SK-N-SH (cell line): ENCODE results near the gene CYP20A1. TPM values are rescaled to one million over a fixed set of nuclear protein-coding genes. Genes with fewer than 3 reads are reported as not detected.
"Not testable (repeated sequence)": the region's sequence is repeated elsewhere in the genome, so short reads cannot be mapped to it uniquely, and the experiment has no call there.

Source experiments
- CTCF ChIA-PET: fragments of 300-600, 350-600 bp; formaldehyde crosslinking; extraction: SDS; loops from one replicate; lab custom pipeline; 2021; lab: Yijun Ruan, JAX
- POLR2A ChIA-PET: fragments of 350-600 bp; sonication (Branson Sonifier 250); formaldehyde crosslinking; extraction: SDS; loops from one replicate; lab custom pipeline; 2020; ENCODE audit warnings: antibody characterized with exemption, inconsistent platforms; lab: Yijun Ruan, JAX
- DNase-seq: peaks from one replicate; pipeline ENCODE4 v3.0.0; 2012
- H2AFZ ChIP-seq: fragments of 200-600 bp; sonication (generic); 2 replicates; pipeline ENCODE4 v1.8.1; 2016; ENCODE audit warnings: antibody characterized with exemption, mild to moderate bottlenecking, low read depth
- H3F3A ChIP-seq: fragments of 200-600 bp; sonication (generic); replicated peaks from 2 replicates; pipeline ENCODE3; 2016; ENCODE audit warnings: antibody characterized with exemption, mild to moderate bottlenecking; ENCODE audit not compliant: insufficient read depth
- H3K27ac ChIP-seq, 2 experiments: fragments of 200-500 bp in 1 of 2; fragments of 200-600 bp in 1 of 2; sonication (Bioruptor generic) in 1 of 2; sonication (generic), shearing (Covaris generic) in 1 of 2; 2 replicates each; pipeline versions ENCODE4 v1.5.1 to v1.6.1; 2014 to 2016; ENCODE audit warnings: low read depth in 2 of 2, inconsistent platforms in 1 of 2, low read length in 1 of 2, mild to moderate bottlenecking in 1 of 2, mixed read lengths in 1 of 2
- H3K27me3 ChIP-seq: fragments of 200-600 bp; sonication (generic), shearing (Covaris generic); 2 replicates; pipeline ENCODE4 v1.6.1; 2016; ENCODE audit warnings: mixed run types; ENCODE audit not compliant: insufficient read depth
- H3K36me3 ChIP-seq, 2 experiments: fragments of 200-500 bp in 1 of 2; fragments of 200-600 bp in 1 of 2; sonication (Bioruptor generic) in 1 of 2; sonication (generic) in 1 of 2; replicated peaks in 1 of 2; 2 replicates each; pipeline versions ENCODE3 to v1.5.1; 2014 to 2016; ENCODE audit warnings: low read length in 1 of 2, mild to moderate bottlenecking in 1 of 2; ENCODE audit not compliant: insufficient read depth in 2 of 2, control insufficient read depth in 1 of 2
- H3K4me1 ChIP-seq, 2 experiments: fragments of 200-500 bp in 1 of 2; fragments of 200-600 bp in 1 of 2; sonication (Bioruptor generic) in 1 of 2; sonication (generic), shearing (Covaris generic) in 1 of 2; 2 replicates each; pipeline versions ENCODE4 v1.5.1 to v1.6.1; 2014 to 2016; ENCODE audit warnings: low read depth in 1 of 2, low read length in 1 of 2, mixed run types in 1 of 2; ENCODE audit not compliant: insufficient read depth in 2 of 2, control insufficient read depth in 1 of 2
- H3K4me2 ChIP-seq: fragments of 200-600 bp; sonication (generic), shearing (Covaris generic); 2 replicates; pipeline ENCODE4 v1.6.1; 2017; ENCODE audit warnings: mixed run types
- H3K4me3 ChIP-seq, 2 experiments: fragments of 200-500 bp in 1 of 2; fragments of 200-600 bp in 1 of 2; sonication (Bioruptor generic) in 1 of 2; sonication (generic), shearing (Covaris generic) in 1 of 2; 2 replicates each; pipeline versions ENCODE4 v1.5.1 to v1.8.1; 2014 to 2016; ENCODE audit warnings: low read depth in 2 of 2, inconsistent platforms in 1 of 2, low read length in 1 of 2, mild to moderate bottlenecking in 1 of 2, mixed read lengths in 1 of 2, moderate library complexity in 1 of 2
- H3K79me2 ChIP-seq: fragments of 200-600 bp; sonication (generic); 2 replicates; pipeline ENCODE4 v1.8.1; 2017; ENCODE audit warnings: mild to moderate bottlenecking; ENCODE audit not compliant: insufficient read depth
- H3K9ac ChIP-seq: fragments of 200-600 bp; sonication (generic); 2 replicates; pipeline ENCODE4 v1.6.1; 2017; ENCODE audit warnings: mixed run types
- H3K9me2 ChIP-seq: fragments of 200-600 bp; sonication (generic); 2 replicates; pipeline ENCODE4 v1.6.1; 2017; ENCODE audit warnings: mixed run types
- H3K9me3 ChIP-seq: fragments of 200-600 bp; sonication (generic); 2 replicates; pipeline ENCODE4 v1.6.1; 2017; ENCODE audit warnings: mixed run types, mild to moderate bottlenecking, moderate library complexity
- H4K20me1 ChIP-seq: fragments of 200-600 bp; sonication (generic); 2 replicates; pipeline ENCODE4 v1.6.1; 2017; ENCODE audit warnings: mild to moderate bottlenecking, mixed run types; ENCODE audit not compliant: insufficient read depth
- EP300 ChIP-seq, 2 experiments: IDR thresholded peaks; 2 replicates each; pipeline versions ENCODE4 v1.4.0 to v1.6.1; 2012; ENCODE audit warnings: borderline replicate concordance in 1 of 2, low read depth in 1 of 2, low read length in 1 of 2
- FOXJ3 ChIP-seq: sonication (generic); formaldehyde crosslinking; IDR thresholded peaks from 2 replicates; pipeline ENCODE4 v1.5.1; 2020; ENCODE audit warnings: mild to moderate bottlenecking, missing genetic modification reagents
- GATA2 ChIP-seq: sonication (generic); formaldehyde crosslinking; IDR thresholded peaks from 2 replicates; pipeline ENCODE4 v1.5.0; 2020; ENCODE audit warnings: mild to moderate bottlenecking, missing genetic modification reagents
- MEF2A ChIP-seq: IDR thresholded peaks from 2 replicates; pipeline ENCODE4 v1.4.0; 2012; ENCODE audit warnings: low read depth, borderline replicate concordance
- RAD21 ChIP-seq: IDR thresholded peaks from 2 replicates; pipeline ENCODE4 v1.6.1; 2012; ENCODE audit warnings: mild to moderate bottlenecking, low read length
- RFX5 ChIP-seq: IDR thresholded peaks from 2 replicates; pipeline ENCODE4 v1.6.1; 2012; ENCODE audit warnings: mild to moderate bottlenecking, improper control_type of control experiment, low read length
- SMC3 ChIP-seq: IDR thresholded peaks from 2 replicates; pipeline ENCODE4 v1.6.1; 2012; ENCODE audit warnings: low read depth, low read length, improper control_type of control experiment
- TAF1 ChIP-seq: IDR thresholded peaks from 2 replicates; pipeline ENCODE4 v1.6.1; 2012; ENCODE audit warnings: low read depth, mild to moderate bottlenecking, low read length, moderate library complexity, borderline replicate concordance
- TCF12 ChIP-seq: IDR thresholded peaks from 2 replicates; pipeline ENCODE4 v1.4.0; 2012
- TEAD4 ChIP-seq: IDR thresholded peaks from 2 replicates; pipeline ENCODE4 v1.4.0; 2012; ENCODE audit warnings: mild to moderate bottlenecking, borderline replicate concordance; ENCODE audit not compliant: insufficient read depth
- WGBS: methylation state at CpG from one replicate; pipeline ENCODE4 v1.1.6; 2017; ENCODE audit warnings: low lambda C conversion rate; 5-methylcytosine and 5-hydroxymethylcytosine counted together
- polyA plus RNA-seq, 3 experiments: library from polyadenylated mRNA; depleted of rRNA; stranded (reverse); fragments of >200 nt; gene quantifications; 2 replicates each; pipeline ENCODE4 v1.2.3, GENCODE V29; 2012
- TF ChIP-seq, protein P1 (sequence below): fragments of 200-600 bp; sonication (generic); IDR thresholded peaks from 2 replicates; pipeline ENCODE4 v1.6.1; 2017; ENCODE audit warnings: antibody characterized with exemption, mild to moderate bottlenecking, moderate library complexity
- TF ChIP-seq, protein P2 (sequence below): fragments of 150-350 bp; IDR thresholded peaks from 2 replicates; pipeline ENCODE4 v1.6.1; 2017; ENCODE audit warnings: antibody characterized with exemption, low read length, low read depth, borderline replicate concordance
- TF ChIP-seq, protein P3 (sequence below): IDR thresholded peaks from 2 replicates; pipeline ENCODE4 v1.4.0; 2012; ENCODE audit warnings: low read depth, borderline replicate concordance
- TF ChIP-seq, protein P4 (sequence below): IDR thresholded peaks from 2 replicates; pipeline ENCODE4 v1.4.0; 2012; ENCODE audit warnings: low read depth

CYP20A1 gene
- polyA plus RNA-seq, 1 of the 3 experiments (the other 2 are of a cell fraction) = 10.6 TPM

DNA sequence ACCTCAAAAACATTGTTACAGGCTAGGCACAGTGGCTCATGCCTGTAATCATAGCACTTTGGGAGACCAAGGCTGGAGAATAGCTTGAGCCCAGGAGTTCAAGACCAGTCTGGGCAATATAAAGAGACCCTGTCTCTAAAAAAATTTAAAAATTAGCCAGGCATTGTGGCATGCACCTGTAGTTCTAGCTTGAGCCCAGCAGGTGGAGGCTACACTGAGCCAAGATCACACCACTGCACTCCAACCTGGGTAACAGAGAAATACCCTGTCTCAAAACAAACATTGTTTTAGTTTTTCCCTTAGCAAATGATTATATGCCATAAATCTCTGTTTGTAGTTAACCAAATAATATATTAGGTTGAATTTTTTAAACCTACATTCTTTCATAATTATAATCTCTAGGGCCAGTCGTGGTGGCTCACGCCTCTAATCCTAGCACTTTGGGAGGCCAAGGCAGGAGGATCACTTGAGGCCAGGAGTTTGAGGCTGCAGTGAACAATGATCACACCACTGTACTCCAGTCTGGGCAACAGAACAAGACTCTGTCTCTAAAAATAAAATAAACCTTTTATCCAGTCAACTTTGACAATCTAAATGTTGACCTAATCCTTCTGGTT is 13.3 kb upstream of the CYP20A1 start:
- no peak for DNase-seq
- peaks cover 8% of the 10 kb centered on the region for H3F3A ChIP-seq
- no peaks in the 10 kb centered on the region for H3K27me3 ChIP-seq
- H3K79me2 ChIP-seq = no peaks in the 10 kb centered on the region
- H3K4me3 ChIP-seq = no peak overlapping the region
- 95% methylated on average over 2 of the region's 2 CpGs for WGBS
- TF ChIP-seq TCF12 (no peak), TAF1 (no peak), RFX5 (no peak), FOXJ3 (CRISPR knock-in tag) (no peak), GATA2 (CRISPR knock-in tag) (no peak), TEAD4 (no peak), MEF2A (no peak), SMC3 (peak; percentile 49; the same call in 1 of the 2 replicates), EP300 (IDR thresholded peaks at IDR 0.05; ENCODE audit: borderline replicate concordance in 1 of 2, low read depth in 1 of 2, low read length in 1 of 2) (no peak), RAD21 (peak; percentile 54)
- TF ChIP-seq, protein P1, sequence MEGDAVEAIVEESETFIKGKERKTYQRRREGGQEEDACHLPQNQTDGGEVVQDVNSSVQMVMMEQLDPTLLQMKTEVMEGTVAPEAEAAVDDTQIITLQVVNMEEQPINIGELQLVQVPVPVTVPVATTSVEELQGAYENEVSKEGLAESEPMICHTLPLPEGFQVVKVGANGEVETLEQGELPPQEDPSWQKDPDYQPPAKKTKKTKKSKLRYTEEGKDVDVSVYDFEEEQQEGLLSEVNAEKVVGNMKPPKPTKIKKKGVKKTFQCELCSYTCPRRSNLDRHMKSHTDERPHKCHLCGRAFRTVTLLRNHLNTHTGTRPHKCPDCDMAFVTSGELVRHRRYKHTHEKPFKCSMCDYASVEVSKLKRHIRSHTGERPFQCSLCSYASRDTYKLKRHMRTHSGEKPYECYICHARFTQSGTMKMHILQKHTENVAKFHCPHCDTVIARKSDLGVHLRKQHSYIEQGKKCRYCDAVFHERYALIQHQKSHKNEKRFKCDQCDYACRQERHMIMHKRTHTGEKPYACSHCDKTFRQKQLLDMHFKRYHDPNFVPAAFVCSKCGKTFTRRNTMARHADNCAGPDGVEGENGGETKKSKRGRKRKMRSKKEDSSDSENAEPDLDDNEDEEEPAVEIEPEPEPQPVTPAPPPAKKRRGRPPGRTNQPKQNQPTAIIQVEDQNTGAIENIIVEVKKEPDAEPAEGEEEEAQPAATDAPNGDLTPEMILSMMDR = peak; percentile 70
- TF ChIP-seq, protein P2, sequence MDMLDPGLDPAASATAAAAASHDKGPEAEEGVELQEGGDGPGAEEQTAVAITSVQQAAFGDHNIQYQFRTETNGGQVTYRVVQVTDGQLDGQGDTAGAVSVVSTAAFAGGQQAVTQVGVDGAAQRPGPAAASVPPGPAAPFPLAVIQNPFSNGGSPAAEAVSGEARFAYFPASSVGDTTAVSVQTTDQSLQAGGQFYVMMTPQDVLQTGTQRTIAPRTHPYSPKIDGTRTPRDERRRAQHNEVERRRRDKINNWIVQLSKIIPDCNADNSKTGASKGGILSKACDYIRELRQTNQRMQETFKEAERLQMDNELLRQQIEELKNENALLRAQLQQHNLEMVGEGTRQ = no peak
- TF ChIP-seq, protein P3, sequence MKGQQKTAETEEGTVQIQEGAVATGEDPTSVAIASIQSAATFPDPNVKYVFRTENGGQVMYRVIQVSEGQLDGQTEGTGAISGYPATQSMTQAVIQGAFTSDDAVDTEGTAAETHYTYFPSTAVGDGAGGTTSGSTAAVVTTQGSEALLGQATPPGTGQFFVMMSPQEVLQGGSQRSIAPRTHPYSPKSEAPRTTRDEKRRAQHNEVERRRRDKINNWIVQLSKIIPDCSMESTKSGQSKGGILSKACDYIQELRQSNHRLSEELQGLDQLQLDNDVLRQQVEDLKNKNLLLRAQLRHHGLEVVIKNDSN = no peak
- TF ChIP-seq, protein P4, sequence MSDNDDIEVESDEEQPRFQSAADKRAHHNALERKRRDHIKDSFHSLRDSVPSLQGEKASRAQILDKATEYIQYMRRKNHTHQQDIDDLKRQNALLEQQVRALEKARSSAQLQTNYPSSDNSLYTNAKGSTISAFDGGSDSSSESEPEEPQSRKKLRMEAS = no peak
- no peak overlapping the region for H3K4me2 ChIP-seq
- no peaks in the 10 kb centered on the region for H3K9me2 ChIP-seq
- H2AFZ ChIP-seq = no peak overlapping the region
- H4K20me1 ChIP-seq = no peaks in the 10 kb centered on the region
- no peak overlapping the region for H3K27ac ChIP-seq
- peaks cover 0 to 3% of the 10 kb centered on the region in 2 experiments; a peak in 2 of 4 replicates for H3K4me1 ChIP-seq
- H3K9ac ChIP-seq = no peak overlapping the region
- peaks cover 4 to 24% of the 10 kb centered on the region in 2 experiments for H3K36me3 ChIP-seq
- CTCF ChIA-PET = interaction anchor here (0.6 to 3.3 kb wide), 12 partner anchors 10 to 590 kb away, joined by 3 to 14 read pairs (median 4); partner anchors contain the start of gene CYP20A1
- POLR2A ChIA-PET = no interaction called here
- H3K9me3 ChIP-seq = no peaks in the 10 kb centered on the region

DNA sequence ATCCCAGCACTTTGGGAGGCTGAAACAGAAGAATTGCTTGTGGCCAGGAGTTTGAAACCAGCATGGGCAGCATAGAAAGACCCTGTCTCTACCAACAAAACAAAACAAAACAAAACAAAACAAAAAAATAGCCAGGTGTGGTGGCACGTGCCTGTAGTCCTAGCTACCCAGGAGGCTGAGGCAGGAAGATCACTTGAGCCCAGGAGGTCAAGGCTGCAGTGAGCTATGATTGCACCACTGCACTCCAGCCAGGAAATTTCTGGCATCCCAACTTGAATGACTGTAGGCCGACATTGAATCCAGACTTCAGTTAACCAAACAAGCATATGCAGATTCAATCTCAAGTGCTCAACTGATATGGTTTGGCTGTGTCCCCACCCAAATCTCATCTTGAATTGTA is 9.1 kb upstream of the CYP20A1 start:
- peaks cover 2 to 15% of the 10 kb centered on the region in 2 experiments for H3K36me3 ChIP-seq
- H2AFZ ChIP-seq, H3F3A ChIP-seq, H3K4me3 ChIP-seq, H3K9me2 ChIP-seq, H4K20me1 ChIP-seq, H3K9me3 ChIP-seq, H3K27ac ChIP-seq, H3K9ac ChIP-seq, H3K79me2 ChIP-seq, CTCF ChIA-PET, H3K4me2 ChIP-seq, H3K4me1 ChIP-seq, DNase-seq, H3K27me3 ChIP-seq, POLR2A ChIA-PET: not testable (repeated sequence)
- 89% methylated on average over 2 of the region's 2 CpGs for WGBS
